AG09319 (cell line): ENCODE results near the gene NXF1.

Source experiments
- DNase-seq: peaks from one replicate; pipeline ENCODE4 v3.0.0-alpha.2; 2010; ENCODE audit warnings: low read depth; ENCODE audit errors: extremely low read depth
- CTCF ChIP-seq: IDR thresholded peaks from 2 replicates; pipeline ENCODE4 v1.5.1; 2011; ENCODE audit warnings: low read depth, mild to moderate bottlenecking, inconsistent platforms, low read length, moderate library complexity

Gene NXF1

GRCh38 chr11:62805076-62805892, at the start of gene NXF1:
TSS of gene NXF1 (minus strand) at chr11:62805440. CDS start at chr11:62805356, 84 bp downstream.
- no peak for TF ChIP-seq CTCF
- DNase-seq = peak; percentile 90

- TF ChIP-seq CTCF = no peak
- DNase-seq = no peak
These were observed 49.0 kb upstream of the NXF1 start for GRCh38 chr11:62854013-62854824.

GRCh38 chr11:62853279-62853965, 48.2 kb upstream of the NXF1 start:
- TF ChIP-seq CTCF = no peak
- no peak for DNase-seq

- DNase-seq = no peak
- TF ChIP-seq CTCF = no peak
These were observed 47.4 kb upstream of the NXF1 start for GRCh38 chr11:62852523-62853188.

- DNase-seq = no peak
- TF ChIP-seq CTCF = no peak
These were observed 46.7 kb upstream of the NXF1 start for GRCh38 chr11:62851807-62852522.

- DNase-seq = no peak
- TF ChIP-seq CTCF = no peak
These were observed 45.9 kb upstream of the NXF1 start for GRCh38 chr11:62850911-62851806.
